Left lung (tissue), 14 donors: Measurements from ENCODE around the gene KRTAP4-9. TPM values are rescaled to one million over a fixed set of nuclear protein-coding genes. Genes with fewer than 3 reads are reported as not detected.
"Not testable (repeated sequence)": the region's sequence is repeated elsewhere in the genome, so short reads cannot be mapped to it uniquely, and the experiment has no call there.

ENCODE experiments used
- ATAC-seq: fragments of 200-7000 bp; cut with Tn5 transposase; one replicate; pipeline ENCODE4 v1.9.1; 2020; ENCODE audit warnings: moderate library complexity
- DNase-seq, 4 donors: peaks; one replicate each; pipeline ENCODE4 v3.0.0-alpha.2; 2013 to 2020
- H3K27ac ChIP-seq, 2 donors: fragments of 200-600 bp; sonication (generic) in 1 of 2; one replicate each; pipeline versions ENCODE4 v1.5.0 to v1.8.0; 2020 to 2021
- H3K27me3 ChIP-seq, 2 donors: fragments of 200-600 bp; sonication (generic) in 1 of 2; one replicate each; pipeline versions ENCODE4 v1.5.0 to v1.8.0; 2020 to 2021
- H3K36me3 ChIP-seq, 2 donors: fragments of 200-600 bp; sonication (generic) in 1 of 2; one replicate each; pipeline versions ENCODE4 v1.5.0 to v1.8.0; 2020 to 2021
- H3K4me1 ChIP-seq, 2 donors: fragments of 200-600 bp; one replicate each; pipeline ENCODE4 v1.8.0; 2021
- H3K4me3 ChIP-seq, 2 donors: fragments of 200-600 bp; sonication (generic) in 1 of 2; one replicate each; pipeline versions ENCODE4 v1.5.0 to v1.8.0; 2020 to 2021; ENCODE audit warnings: mild to moderate bottlenecking in 1 of 2
- H3K9me3 ChIP-seq, 2 donors: fragments of 200-600 bp; sonication (generic) in 1 of 2; one replicate each; pipeline versions ENCODE4 v1.5.0 to v1.8.0; 2020 to 2021
- intact Hi-C, 2 donors: fragments of 100-400 bp; cut with DNase I; formaldehyde crosslinking; loops; one replicate each; pipeline versions ENCODE4 v1.11.2 to v1.14.2; 2022
- long read RNA-seq, 12 donors: library from polyadenylated mRNA in 2 of 12; unstranded in 2 of 12; transcript quantifications; one replicate each; pipeline ENCODE4 v2.0.0 and lab custom pipeline, GENCODE V29; 2019 to 2026
- polyA plus RNA-seq, 6 donors: library from polyadenylated mRNA; unstranded; fragments of 120-200 nt; gene quantifications; one replicate each; pipeline ENCODE4 v1.2.1, GENCODE V29; 2013; ENCODE audit not compliant: insufficient read length in 6 of 6
- total RNA-seq, 2 donors: library from RNA; stranded (reverse); fragmentation: NEBNext Ultra II Directional; extraction: Animal tissue kit (Norgen Biotek cat#: 25700); gene quantifications; one replicate each; pipeline ENCODE4 v1.2.1, GENCODE V29; 2021
- TF ChIP-seq, protein P1 (sequence below), 2 donors: fragments of 200-600 bp; sonication (generic) in 1 of 2; IDR thresholded peaks; one replicate each; pipeline versions ENCODE4 v1.5.0 to v1.8.0; 2021; ENCODE audit warnings: antibody characterized with exemption in 2 of 2
- donor health status: DM: no; HTN: yes; CAD: no.
- donor health status: DM: no; HTN: no; CAD: no.

Gene KRTAP4-9
- total RNA-seq (not detected), polyA plus RNA-seq (not detected)
- long read RNA-seq, donor 1 = 0 reads
- long read RNA-seq, donor 2 = 0 reads
- long read RNA-seq, donor 3 = 0 reads
- long read RNA-seq, donor 4 = 0 reads
- long read RNA-seq, donor 5 = 0 reads
- long read RNA-seq, donor 6 = 0 reads
- long read RNA-seq, donor 7 = 0 reads
- long read RNA-seq, donor 8 = 0 reads
- long read RNA-seq, donor 9 = 0 reads
- long read RNA-seq, donor 10 = 0 reads
- long read RNA-seq, donor 11 = 0 reads
- long read RNA-seq, donor 12 = 0 reads

DNA sequence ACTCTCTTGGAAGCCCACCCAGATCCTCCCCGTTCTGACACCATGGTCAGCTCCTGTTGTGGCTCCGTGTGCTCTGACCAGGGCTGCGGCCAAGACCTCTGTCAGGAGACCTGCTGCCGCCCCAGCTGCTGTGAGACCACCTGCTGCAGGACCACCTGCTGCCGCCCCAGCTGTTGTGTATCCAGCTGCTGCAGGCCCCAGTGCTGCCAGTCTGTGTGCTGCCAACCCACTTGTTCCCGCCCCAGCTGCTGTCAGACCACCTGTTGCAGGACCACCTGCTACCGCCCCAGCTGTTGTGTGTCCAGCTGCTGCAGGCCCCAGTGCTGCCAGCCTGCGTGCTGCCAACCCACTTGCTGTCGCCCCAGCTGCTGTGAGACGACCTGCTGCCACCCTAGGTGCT lies at the start of gene KRTAP4-9:
TSS of gene KRTAP4-9 (plus strand) at position 43 of the 400 bp plus-strand sequence. CDS start at position 43, 0 bp downstream.
- H3K36me3 ChIP-seq, ATAC-seq, H3K27me3 ChIP-seq, H3K4me1 ChIP-seq, intact Hi-C loops, H3K9me3 ChIP-seq, H3K27ac ChIP-seq, H3K4me3 ChIP-seq, DNase-seq: not testable (repeated sequence)

DNA sequence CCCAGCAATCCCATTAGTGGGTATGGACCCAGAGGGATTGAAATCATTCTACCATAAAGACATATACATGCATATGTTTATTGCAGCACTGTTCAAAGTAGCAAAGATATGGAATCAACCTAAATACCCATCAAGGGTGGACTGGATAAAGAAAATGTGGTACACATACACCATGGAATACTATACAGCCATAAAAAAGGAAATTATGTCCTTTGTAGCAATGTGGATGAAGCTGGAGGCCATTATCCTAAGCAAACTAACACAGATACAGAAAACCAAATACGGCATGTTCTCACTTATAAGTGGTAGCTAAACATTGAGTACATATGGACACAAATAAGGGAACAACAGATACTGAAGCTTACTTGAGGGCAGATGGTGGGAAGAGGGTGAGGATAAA lies 47.6 kb upstream of the KRTAP4-9 start:
- Histone ChIP-seq H3K36me3 (no peaks in the 10 kb centered on the region), H3K27me3 (peaks cover 0 to 30% of the 10 kb centered on the region in 2 donors), H3K4me3 (no peak overlapping the region), H3K27ac (no peak overlapping the region), H3K9me3 (no peaks in the 10 kb centered on the region), H3K4me1 (no peaks in the 10 kb centered on the region)
- DNase-seq (no peak), ATAC-seq (no peak)
- TF ChIP-seq, protein P1, sequence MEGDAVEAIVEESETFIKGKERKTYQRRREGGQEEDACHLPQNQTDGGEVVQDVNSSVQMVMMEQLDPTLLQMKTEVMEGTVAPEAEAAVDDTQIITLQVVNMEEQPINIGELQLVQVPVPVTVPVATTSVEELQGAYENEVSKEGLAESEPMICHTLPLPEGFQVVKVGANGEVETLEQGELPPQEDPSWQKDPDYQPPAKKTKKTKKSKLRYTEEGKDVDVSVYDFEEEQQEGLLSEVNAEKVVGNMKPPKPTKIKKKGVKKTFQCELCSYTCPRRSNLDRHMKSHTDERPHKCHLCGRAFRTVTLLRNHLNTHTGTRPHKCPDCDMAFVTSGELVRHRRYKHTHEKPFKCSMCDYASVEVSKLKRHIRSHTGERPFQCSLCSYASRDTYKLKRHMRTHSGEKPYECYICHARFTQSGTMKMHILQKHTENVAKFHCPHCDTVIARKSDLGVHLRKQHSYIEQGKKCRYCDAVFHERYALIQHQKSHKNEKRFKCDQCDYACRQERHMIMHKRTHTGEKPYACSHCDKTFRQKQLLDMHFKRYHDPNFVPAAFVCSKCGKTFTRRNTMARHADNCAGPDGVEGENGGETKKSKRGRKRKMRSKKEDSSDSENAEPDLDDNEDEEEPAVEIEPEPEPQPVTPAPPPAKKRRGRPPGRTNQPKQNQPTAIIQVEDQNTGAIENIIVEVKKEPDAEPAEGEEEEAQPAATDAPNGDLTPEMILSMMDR (IDR thresholded peaks at IDR 0.05) = no peak
- intact Hi-C loops = no loop called here

DNA sequence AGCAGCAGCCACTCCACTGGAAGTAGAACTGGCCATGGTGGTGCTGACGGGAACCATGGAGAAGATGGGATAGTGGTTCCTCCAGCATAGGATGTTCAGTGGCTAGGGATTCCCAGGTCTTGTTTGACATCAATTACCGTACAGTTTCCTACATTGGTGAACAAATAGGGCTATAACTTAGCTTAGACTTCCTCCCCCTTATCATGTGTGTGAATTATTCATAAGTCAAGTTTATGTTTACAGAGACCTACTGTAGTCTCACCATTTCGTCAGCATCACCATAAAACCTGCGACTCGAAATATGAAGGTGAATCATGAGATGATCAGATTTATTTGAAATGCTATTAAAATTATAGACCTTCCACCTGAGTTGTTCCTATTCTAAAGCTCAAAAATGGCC lies 46.4 kb upstream of the KRTAP4-9 start:
- peaks cover 0 to 30% of the 10 kb centered on the region in 2 donors for H3K27me3 ChIP-seq
- H3K9me3 ChIP-seq = no peaks in the 10 kb centered on the region
- H3K4me3 ChIP-seq = no peak overlapping the region
- H3K27ac ChIP-seq = no peak overlapping the region
- TF ChIP-seq, protein P1 (IDR thresholded peaks at IDR 0.05) = no peak
- no peaks in the 10 kb centered on the region for H3K36me3 ChIP-seq
- ATAC-seq (no peak), DNase-seq (no peak)
- no peaks in the 10 kb centered on the region for H3K4me1 ChIP-seq
- intact Hi-C loops = no loop called here

DNA sequence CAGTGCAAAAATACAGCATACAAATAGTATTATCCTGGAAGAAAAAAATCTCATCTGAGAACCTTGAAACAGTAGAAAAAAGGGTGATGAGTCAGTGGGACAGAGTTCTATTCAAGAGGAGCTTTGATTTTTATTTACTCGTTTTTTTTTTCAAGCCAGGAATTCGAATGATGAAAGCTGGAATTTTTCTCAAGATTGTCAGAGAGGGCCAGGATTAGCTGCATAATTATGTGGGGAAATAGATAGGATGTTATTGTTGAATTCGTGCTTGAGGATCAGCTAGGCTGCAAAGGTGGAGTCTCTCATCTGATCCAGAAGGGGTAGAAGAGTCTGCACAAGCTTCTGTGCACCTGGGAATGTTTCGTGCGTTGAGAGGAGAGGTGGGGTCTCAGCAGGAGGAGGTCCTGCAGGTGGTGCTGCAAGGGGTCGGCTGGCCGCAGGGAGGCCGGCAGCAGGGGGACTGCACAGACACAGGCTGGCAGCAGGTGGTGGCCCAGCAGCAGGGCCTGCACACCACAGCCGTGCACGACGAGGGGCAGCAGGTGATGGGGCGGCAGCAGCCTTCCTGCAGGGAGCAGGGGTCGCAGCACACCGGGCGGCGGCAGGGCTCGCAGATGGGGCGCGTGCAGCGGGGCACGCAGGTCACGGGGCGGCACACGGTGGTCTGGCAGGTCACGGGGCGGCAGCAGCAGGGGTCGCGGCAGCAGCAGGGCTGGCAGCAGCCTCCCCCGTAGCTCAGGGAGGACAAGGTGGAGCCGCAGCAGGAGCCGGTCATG lies 45.7 kb upstream of the KRTAP4-9 start:
- H3K36me3 ChIP-seq, DNase-seq, H3K27ac ChIP-seq, ATAC-seq, intact Hi-C loops, H3K4me1 ChIP-seq, H3K4me3 ChIP-seq, H3K9me3 ChIP-seq: not testable (repeated sequence)
- peaks cover 0 to 30% of the 10 kb centered on the region in 2 donors for H3K27me3 ChIP-seq

DNA sequence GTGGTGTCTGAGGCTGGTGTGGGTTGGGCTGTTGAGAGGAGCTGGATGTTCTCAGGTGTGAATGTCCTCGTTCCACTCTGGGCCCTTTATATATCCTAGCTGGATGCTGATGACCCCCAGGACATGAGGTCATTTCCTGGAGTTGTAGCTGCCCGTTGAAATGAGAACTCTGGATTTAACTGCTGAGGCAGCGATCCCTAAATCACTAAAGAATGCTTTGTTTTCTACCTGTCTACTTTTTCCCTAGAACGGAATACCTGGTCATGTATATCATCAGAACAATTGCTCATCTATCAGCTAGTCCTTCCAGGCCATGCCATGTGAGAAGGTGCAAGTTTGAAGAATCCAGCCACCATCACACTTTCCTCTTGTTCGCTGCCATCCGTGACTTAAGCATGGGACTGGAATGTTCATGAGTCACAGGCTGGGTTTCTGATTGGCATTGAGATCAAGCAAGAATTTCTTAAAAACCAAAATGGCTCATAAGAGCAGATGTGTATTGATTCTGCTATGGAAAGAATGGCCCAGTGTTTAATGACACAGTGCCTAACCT lies 45.1 kb upstream of the KRTAP4-9 start, which contains the start of gene KRTAP2-3:
TSS of gene KRTAP2-3 (minus strand) at position 63 of the 553 bp plus-strand sequence. CDS start 64 bp downstream, outside the sequence.
- peaks cover 0 to 30% of the 10 kb centered on the region in 2 donors for H3K27me3 ChIP-seq
- no peaks in the 10 kb centered on the region for H3K4me1 ChIP-seq
- no peaks in the 10 kb centered on the region for H3K9me3 ChIP-seq
- DNase-seq (no peak), ATAC-seq (peak; percentile 32)
- H3K27ac ChIP-seq = no peak within 1 kb of the TSS
- H3K36me3 ChIP-seq = no peaks in the 10 kb centered on the region
- intact Hi-C loops = no loop called here
- no peak within 1 kb of the TSS for H3K4me3 ChIP-seq
- TF ChIP-seq, protein P1 (IDR thresholded peaks at IDR 0.05) = no peak

DNA sequence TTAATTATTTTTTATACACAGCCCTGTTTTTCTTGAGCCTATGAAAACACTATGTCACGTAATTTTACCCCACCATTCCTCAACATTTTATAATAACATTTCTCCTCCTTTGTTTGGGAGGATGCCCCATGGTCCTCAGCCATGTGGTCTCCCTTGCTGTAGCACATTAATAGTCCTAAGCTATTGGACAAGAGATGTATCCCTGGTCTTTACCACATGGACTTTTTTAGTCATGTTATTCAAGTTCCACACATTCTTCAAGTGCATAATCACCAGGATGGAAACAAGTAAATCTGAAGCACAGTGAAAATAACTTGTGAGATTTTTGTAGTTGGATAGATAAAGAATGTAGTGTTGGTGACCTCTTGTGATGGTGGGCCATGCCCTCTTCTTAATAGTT lies 43.2 kb upstream of the KRTAP4-9 start:
- Histone ChIP-seq H3K4me1 (no peaks in the 10 kb centered on the region), H3K36me3 (no peaks in the 10 kb centered on the region), H3K27ac (no peak overlapping the region), H3K27me3 (peaks cover 0 to 30% of the 10 kb centered on the region in 2 donors), H3K4me3 (no peak overlapping the region), H3K9me3 (no peaks in the 10 kb centered on the region)
- no peak for DNase-seq
- intact Hi-C loops = no loop called here
- TF ChIP-seq, protein P1 (IDR thresholded peaks at IDR 0.05) = no peak
- no peak for ATAC-seq
